Measurements from ENCODE around the gene SV2C.

Gene SV2C

GRCh38 chr5:76153271-76153670, 70.1 kb downstream of the SV2C start:
- DNase-seq = no peak
- H3K36me3 ChIP-seq = no peaks in the 10 kb centered on the region
- no peaks in the 10 kb centered on the region for H3K9me3 ChIP-seq
- TF ChIP-seq CTCF (IDR thresholded peaks at IDR 0.05) = no peak
- intact Hi-C loops (cut with DNase I; ENCODE audit: low total_unique reads) = no loop called here
- no peaks in the 10 kb centered on the region for H3K27me3 ChIP-seq
- H3K4me1 ChIP-seq = no peaks in the 10 kb centered on the region
- no peak overlapping the region for H3K4me3 ChIP-seq
- no peak overlapping the region for H3K27ac ChIP-seq

- no peaks in the 10 kb centered on the region for H3K9me3 ChIP-seq
- H3K4me3 ChIP-seq = no peak overlapping the region
- no peak for DNase-seq
- H3K4me1 ChIP-seq = no peaks in the 10 kb centered on the region
- H3K27ac ChIP-seq = no peak overlapping the region
- no peaks in the 10 kb centered on the region for H3K27me3 ChIP-seq
- no peak for TF ChIP-seq CTCF (IDR thresholded peaks at IDR 0.05)
- intact Hi-C loops (cut with DNase I; ENCODE audit: low total_unique reads) = no loop called here
- no peaks in the 10 kb centered on the region for H3K36me3 ChIP-seq
These were observed 71.0 kb downstream of the SV2C start for GRCh38 chr5:76154009-76154690.

GRCh38 chr5:76155536-76155935, 72.4 kb downstream of the SV2C start:
- DNase-seq = no peak
- no peak for TF ChIP-seq CTCF (IDR thresholded peaks at IDR 0.05)
- H3K27me3 ChIP-seq = no peaks in the 10 kb centered on the region
- no peaks in the 10 kb centered on the region for H3K9me3 ChIP-seq
- intact Hi-C loops (cut with DNase I; ENCODE audit: low total_unique reads) = no loop called here
- no peak overlapping the region for H3K27ac ChIP-seq
- no peak overlapping the region for H3K4me3 ChIP-seq
- H3K4me1 ChIP-seq = no peaks in the 10 kb centered on the region
- H3K36me3 ChIP-seq = no peaks in the 10 kb centered on the region

- no peaks in the 10 kb centered on the region for H3K36me3 ChIP-seq
- no peak overlapping the region for H3K4me3 ChIP-seq
- intact Hi-C loops (cut with DNase I; ENCODE audit: low total_unique reads) = no loop called here
- H3K27me3 ChIP-seq = no peaks in the 10 kb centered on the region
- DNase-seq = no peak
- no peaks in the 10 kb centered on the region for H3K4me1 ChIP-seq
- H3K27ac ChIP-seq = no peak overlapping the region
- no peak for TF ChIP-seq CTCF (IDR thresholded peaks at IDR 0.05)
- no peaks in the 10 kb centered on the region for H3K9me3 ChIP-seq
These were observed 79.2 kb downstream of the SV2C start for GRCh38 chr5:76162335-76162734.

GRCh38 chr5:76163111-76163628, 80.0 kb downstream of the SV2C start:
- H3K27me3 ChIP-seq = no peaks in the 10 kb centered on the region
- H3K4me1 ChIP-seq = no peaks in the 10 kb centered on the region
- H3K27ac ChIP-seq = no peak overlapping the region
- no peak for TF ChIP-seq CTCF (IDR thresholded peaks at IDR 0.05)
- no peak overlapping the region for H3K4me3 ChIP-seq
- intact Hi-C loops (cut with DNase I; ENCODE audit: low total_unique reads) = no loop called here
- H3K36me3 ChIP-seq = no peaks in the 10 kb centered on the region
- no peak for DNase-seq
- no peaks in the 10 kb centered on the region for H3K9me3 ChIP-seq
